Karpas-422 (cell line): ENCODE data around the gene FCRL2. TPM values are rescaled to one million over a fixed set of nuclear protein-coding genes. Genes with fewer than 3 reads are reported as not detected.

Source experiments
- DNase-seq: peaks from one replicate; pipeline ENCODE4 v3.0.0-alpha.2; 2015
- H2AFZ ChIP-seq: fragments of 200-600 bp; sonication (generic); 2 replicates; pipeline ENCODE4 v1.6.1; 2014; ENCODE audit warnings: antibody characterized with exemption, low read length, mixed read lengths
- H3K27ac ChIP-seq: fragments of 200-600 bp; sonication (generic); 2 replicates; pipeline ENCODE4 v1.5.1; 2014; ENCODE audit warnings: mild to moderate bottlenecking, low read length, moderate library complexity
- H3K27me3 ChIP-seq: fragments of 200-600 bp; sonication (generic); 2 replicates; pipeline ENCODE4 v1.6.1; 2014; ENCODE audit warnings: low read length, mixed read lengths
- H3K36me3 ChIP-seq: fragments of 200-600 bp; sonication (generic); 2 replicates; pipeline ENCODE4 v1.6.1; 2014; ENCODE audit warnings: low read length, mixed read lengths; ENCODE audit not compliant: insufficient read depth
- H3K4me1 ChIP-seq: fragments of 200-600 bp; sonication (generic); 2 replicates; pipeline ENCODE4 v1.6.1; 2014; ENCODE audit warnings: mild to moderate bottlenecking, low read length, mixed read lengths
- H3K4me2 ChIP-seq: fragments of 200-600 bp; sonication (generic); 2 replicates; pipeline ENCODE4 v1.6.1; 2014; ENCODE audit warnings: low read length, low read depth, mild to moderate bottlenecking; ENCODE audit not compliant: poor library complexity, severe bottlenecking
- H3K4me3 ChIP-seq: fragments of 200-600 bp; sonication (generic); 2 replicates; pipeline ENCODE4 v1.5.1; 2014; ENCODE audit warnings: mild to moderate bottlenecking, antibody characterized with exemption, low read length, mixed read lengths
- H3K79me2 ChIP-seq: fragments of 200-600 bp; sonication (generic); 2 replicates; pipeline ENCODE4 v1.6.1; 2014; ENCODE audit warnings: mild to moderate bottlenecking, low read length, mixed read lengths
- H3K9ac ChIP-seq: fragments of 200-600 bp; sonication (generic); 2 replicates; pipeline ENCODE4 v1.6.0; 2014; ENCODE audit warnings: low read length
- H3K9me2 ChIP-seq: fragments of 200-600 bp; sonication (generic), shearing (Covaris generic); replicated peaks from 2 replicates; pipeline ENCODE4 v1.6.0; 2014; ENCODE audit warnings: mild to moderate bottlenecking, low read length, moderate library complexity; ENCODE audit not compliant: insufficient read depth
- H3K9me3 ChIP-seq: fragments of 300-700, 200-600 bp; sonication (generic); 2 replicates; pipeline ENCODE4 v1.6.1; 2014; ENCODE audit warnings: low read length, mixed read lengths
- H4K20me1 ChIP-seq: fragments of 200-600 bp; sonication (generic); 2 replicates; pipeline ENCODE4 v1.6.1; 2014; ENCODE audit warnings: mild to moderate bottlenecking, antibody characterized with exemption, low read length, low read depth; ENCODE audit not compliant: insufficient read depth
- total RNA-seq: library from RNA; depleted of rRNA; stranded (reverse); fragments of >200 nt; shearing (Covaris generic); gene quantifications from 2 replicates; pipeline ENCODE4 v1.2.3, GENCODE V29; 2014; ENCODE audit warnings: low replicate concordance

The FCRL2 gene
- total RNA-seq, 1 experiment from 2014 or later = 168 TPM

DNA sequence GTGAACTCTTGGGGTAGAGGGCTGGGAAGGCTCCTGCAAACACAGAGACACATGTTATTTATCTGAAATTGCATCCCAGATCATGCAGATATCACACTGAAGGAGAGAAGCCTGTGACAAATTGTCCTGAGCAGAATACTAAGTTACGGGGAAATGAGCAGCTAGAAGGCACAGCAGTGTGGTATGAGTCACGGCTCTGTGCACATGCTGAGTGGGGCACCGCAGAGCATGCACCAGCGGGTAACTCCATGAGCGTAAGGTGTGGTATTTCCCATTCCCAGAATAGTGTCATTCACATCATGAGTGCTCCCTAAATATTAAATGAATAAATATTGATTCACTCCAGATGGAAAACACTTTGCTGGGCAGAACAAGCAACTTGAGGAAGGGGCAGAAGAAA, 21.3 kb upstream of the FCRL2 start:
- peaks cover 15% of the 10 kb centered on the region; the same call in 1 of the 2 replicates for H3K9me3 ChIP-seq
- no peak overlapping the region for H2AFZ ChIP-seq
- no peaks in the 10 kb centered on the region for H4K20me1 ChIP-seq
- H3K36me3 ChIP-seq = peaks cover 76% of the 10 kb centered on the region
- H3K4me3 ChIP-seq = no peak overlapping the region
- H3K9me2 ChIP-seq = no peaks in the 10 kb centered on the region
- 0 out of 2 replicates have a peak, but pooled peaks cover 4% of the 10 kb centered on the region for H3K79me2 ChIP-seq
- H3K9ac ChIP-seq = peak overlapping the region; percentile 46
- H3K4me2 ChIP-seq = peak overlapping the region; percentile 36
- peaks cover 54% of the 10 kb centered on the region for H3K4me1 ChIP-seq
- peak; percentile 65 for DNase-seq
- peak overlapping the region; percentile 82 for H3K27ac ChIP-seq
- H3K27me3 ChIP-seq = no peaks in the 10 kb centered on the region

DNA sequence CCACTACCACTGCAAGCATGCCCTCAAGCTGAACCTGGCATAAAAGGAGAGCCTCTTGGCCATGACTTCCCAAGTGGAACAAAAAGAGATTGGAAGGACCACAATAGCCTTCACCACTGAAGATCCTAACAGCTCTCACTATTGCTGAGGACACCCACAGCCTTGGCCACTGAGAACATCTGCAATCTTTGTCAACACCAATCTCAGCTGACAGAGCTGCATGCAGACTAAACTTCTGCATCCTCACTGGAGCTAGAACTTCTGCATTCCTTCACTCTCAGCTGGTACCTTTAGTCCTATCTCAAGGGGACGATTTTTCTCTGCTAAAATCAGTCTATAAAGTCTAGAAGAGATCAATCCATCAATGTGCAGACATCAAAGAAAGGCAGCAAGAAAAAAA, 8.3 kb upstream of the FCRL2 start:
- Histone ChIP-seq H3K9me3 (peaks cover 2% of the 10 kb centered on the region; the same call in 1 of the 2 replicates), H3K27ac (peak overlapping the region; percentile 98), H2AFZ (no peak overlapping the region), H4K20me1 (no peaks in the 10 kb centered on the region), H3K79me2 (peaks cover 6% of the 10 kb centered on the region), H3K27me3 (no peaks in the 10 kb centered on the region), H3K9ac (peak overlapping the region; percentile 64), H3K9me2 (no peaks in the 10 kb centered on the region), H3K4me3 (peak overlapping the region; percentile 31; the same call in 1 of the 2 replicates), H3K36me3 (peaks cover 37% of the 10 kb centered on the region), H3K4me2 (peak overlapping the region; percentile 71), H3K4me1 (peaks cover 85% of the 10 kb centered on the region)
- DNase-seq = peak; percentile 87

DNA sequence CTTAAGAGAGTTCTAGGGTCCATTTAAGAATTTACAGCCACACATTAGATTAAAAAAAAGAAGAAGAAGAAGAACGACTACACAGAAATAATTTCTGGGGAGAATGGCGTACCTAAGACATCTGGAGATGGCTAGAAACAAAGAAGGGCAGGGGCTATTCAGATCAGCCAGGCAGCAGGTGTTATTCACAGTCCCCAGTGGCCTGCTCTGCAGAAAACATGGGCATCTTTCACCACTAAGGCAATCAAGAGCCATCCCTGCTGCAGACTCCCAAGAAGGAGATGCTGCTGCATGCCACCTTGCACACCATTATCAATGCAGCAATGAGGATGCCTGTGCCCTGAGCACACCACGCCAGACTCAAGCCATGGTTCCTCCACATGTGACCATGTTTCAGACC, 7.9 kb upstream of the FCRL2 start:
- peak overlapping the region; percentile 71 for H3K4me2 ChIP-seq
- peak overlapping the region; percentile 98 for H3K27ac ChIP-seq
- H3K27me3 ChIP-seq = no peaks in the 10 kb centered on the region

DNA sequence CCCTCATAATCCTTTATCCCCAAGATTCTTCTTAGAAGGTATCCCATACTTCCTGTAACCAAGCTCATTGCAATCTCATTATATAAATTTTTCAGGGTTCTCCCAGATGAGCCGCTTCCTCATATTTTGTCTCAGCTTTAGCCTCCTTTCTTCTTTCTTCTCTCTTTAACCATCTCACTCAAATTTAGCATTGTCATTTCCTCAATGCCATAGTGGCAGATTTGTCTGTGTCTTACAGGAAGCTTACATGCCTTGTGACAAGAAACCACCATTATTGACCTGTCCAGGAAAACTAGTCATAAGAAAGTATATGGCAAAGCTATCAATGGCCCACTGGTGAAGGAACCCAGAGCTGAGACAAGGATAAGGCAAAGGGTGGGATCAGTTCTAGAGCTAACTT, 6.0 kb upstream of the FCRL2 start:
- H3K4me3 ChIP-seq = peak overlapping the region; percentile 27; the same call in 1 of the 2 replicates
- H2AFZ ChIP-seq = no peak overlapping the region
- H3K36me3 ChIP-seq = peaks cover 17% of the 10 kb centered on the region
- H3K9me2 ChIP-seq = no peaks in the 10 kb centered on the region
- no peaks in the 10 kb centered on the region for H4K20me1 ChIP-seq
- no peaks in the 10 kb centered on the region for H3K27me3 ChIP-seq
- peaks cover 98% of the 10 kb centered on the region for H3K4me1 ChIP-seq
- peak overlapping the region; percentile 46 for H3K9ac ChIP-seq
- H3K79me2 ChIP-seq = peaks cover 9% of the 10 kb centered on the region; the same call in 1 of the 2 replicates
- peak; percentile 73 for DNase-seq
- H3K4me2 ChIP-seq = peak overlapping the region; percentile 67
- H3K27ac ChIP-seq = peak overlapping the region; percentile 98
- H3K9me3 ChIP-seq = no peaks in the 10 kb centered on the region

More for the DNA sequence above, 7.9 kb upstream of the FCRL2 start:
- H3K9ac ChIP-seq = peak overlapping the region; percentile 64
- DNase-seq = peak; percentile 88
- H3K36me3 ChIP-seq = peaks cover 34% of the 10 kb centered on the region
- peak overlapping the region; percentile 39 for H3K4me3 ChIP-seq
- no peaks in the 10 kb centered on the region for H4K20me1 ChIP-seq
- H3K4me1 ChIP-seq = peaks cover 87% of the 10 kb centered on the region
- no peaks in the 10 kb centered on the region for H3K9me2 ChIP-seq
- H3K79me2 ChIP-seq = peaks cover 6% of the 10 kb centered on the region
- H3K9me3 ChIP-seq = no peaks in the 10 kb centered on the region
- H2AFZ ChIP-seq = no peak overlapping the region

DNA sequence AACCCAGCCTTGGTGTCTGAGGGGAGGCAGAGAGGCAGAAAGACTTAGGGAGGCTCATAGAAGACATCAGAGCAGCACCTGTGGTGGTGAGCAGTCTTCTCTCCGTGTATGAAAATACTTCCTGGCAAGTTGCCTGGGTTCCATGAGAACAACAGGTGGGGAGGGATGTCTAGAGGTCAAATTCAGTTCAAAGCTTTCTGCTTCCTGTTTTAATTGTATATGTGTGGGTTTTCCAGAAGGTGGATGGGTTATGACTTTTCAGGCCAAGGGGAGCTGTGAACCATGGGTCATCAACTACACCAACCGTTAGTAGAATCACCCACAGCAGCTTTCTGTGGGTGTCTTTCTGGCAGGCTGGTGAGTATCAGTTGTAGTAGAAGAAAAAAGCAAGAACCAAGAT, 4.1 kb upstream of the FCRL2 start:
- H3K27me3 ChIP-seq = no peaks in the 10 kb centered on the region
- H3K4me2 ChIP-seq = peak overlapping the region; percentile 67
- H3K4me1 ChIP-seq = peaks cover 96% of the 10 kb centered on the region
- no peak overlapping the region for H2AFZ ChIP-seq
- no peaks in the 10 kb centered on the region for H3K9me2 ChIP-seq
- H3K79me2 ChIP-seq = peaks cover 15% of the 10 kb centered on the region
- DNase-seq = peak; percentile 91
- H3K9ac ChIP-seq = peak overlapping the region; percentile 13; the same call in 1 of the 2 replicates
- H3K36me3 ChIP-seq = 0 out of 2 replicates have a peak, but pooled peaks cover 1% of the 10 kb centered on the region
- H3K9me3 ChIP-seq = no peaks in the 10 kb centered on the region
- peak overlapping the region; percentile 98 for H3K27ac ChIP-seq
- H3K4me3 ChIP-seq = no peak overlapping the region
- no peaks in the 10 kb centered on the region for H4K20me1 ChIP-seq

DNA sequence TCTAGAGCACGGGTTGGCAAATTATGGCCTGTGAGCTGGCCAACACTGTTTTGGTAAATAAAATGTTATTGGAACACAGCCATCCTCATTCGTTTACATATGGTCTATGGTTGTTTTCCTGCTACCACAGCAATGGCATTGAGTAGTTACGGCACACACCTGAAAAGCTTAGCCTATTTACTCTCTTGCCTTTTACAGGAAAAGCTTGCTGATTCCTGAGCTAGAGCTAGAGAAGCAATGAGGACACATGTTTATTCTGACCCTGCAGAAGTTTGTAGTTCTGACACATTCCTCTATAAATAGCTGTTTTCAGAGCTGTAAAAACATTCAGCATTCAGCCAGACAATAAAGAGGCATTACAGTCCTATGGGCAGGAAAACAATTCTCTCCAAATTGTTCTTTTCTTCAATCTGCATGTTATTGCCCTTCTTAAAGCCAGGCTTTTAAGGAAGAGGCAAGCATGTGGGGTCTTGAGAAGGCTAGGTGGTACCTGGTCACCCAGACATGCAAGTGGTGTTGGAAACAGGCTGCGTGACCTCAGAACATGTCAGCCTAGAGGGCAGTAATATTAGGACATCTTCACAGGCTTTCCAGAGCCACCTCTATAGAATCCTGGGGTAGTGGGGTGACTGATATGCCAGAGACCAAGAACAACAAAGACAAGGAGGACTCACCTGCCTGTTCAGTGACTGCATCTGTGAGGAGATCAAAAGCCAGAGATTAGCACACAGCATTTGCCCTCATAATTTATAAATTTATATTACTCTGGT, 1.6 kb downstream of the FCRL2 start:
- H4K20me1 ChIP-seq = no peaks in the 10 kb centered on the region
- H3K27me3 ChIP-seq = no peaks in the 10 kb centered on the region
- H3K9me2 ChIP-seq = no peaks in the 10 kb centered on the region
- peak overlapping the region; percentile 98 for H3K27ac ChIP-seq
- peak overlapping the region; percentile 77 for H3K9ac ChIP-seq
- no peak overlapping the region for H2AFZ ChIP-seq
- peaks cover 29% of the 10 kb centered on the region for H3K36me3 ChIP-seq
- no peaks in the 10 kb centered on the region for H3K9me3 ChIP-seq
- peak overlapping the region; percentile 78 for H3K4me2 ChIP-seq
- H3K79me2 ChIP-seq = peaks cover 61% of the 10 kb centered on the region
- peak overlapping the region; percentile 67 for H3K4me3 ChIP-seq
- peaks cover 97% of the 10 kb centered on the region for H3K4me1 ChIP-seq
- peak; percentile 73 for DNase-seq

DNA sequence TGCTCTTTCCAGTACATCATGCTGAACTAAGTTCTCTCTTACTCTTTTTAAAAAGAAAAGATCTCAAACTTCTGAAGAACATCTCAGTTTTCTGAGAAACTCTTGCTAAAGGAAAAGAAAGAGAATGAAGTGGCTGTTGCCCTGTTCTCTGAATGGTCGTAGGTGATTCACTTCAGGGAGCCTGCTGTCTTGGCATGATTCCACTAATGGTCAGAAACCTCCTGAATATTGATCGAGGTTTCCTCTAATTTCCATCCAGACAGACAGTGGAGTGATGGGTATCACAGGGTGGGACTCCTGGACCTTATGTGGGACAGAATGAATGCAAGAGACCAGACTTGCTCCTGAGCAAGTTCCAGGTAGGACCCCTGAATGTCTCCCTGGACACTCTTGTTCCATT, 2.5 kb downstream of the FCRL2 start:
- H3K4me3 ChIP-seq = peak overlapping the region; percentile 67

DNA sequence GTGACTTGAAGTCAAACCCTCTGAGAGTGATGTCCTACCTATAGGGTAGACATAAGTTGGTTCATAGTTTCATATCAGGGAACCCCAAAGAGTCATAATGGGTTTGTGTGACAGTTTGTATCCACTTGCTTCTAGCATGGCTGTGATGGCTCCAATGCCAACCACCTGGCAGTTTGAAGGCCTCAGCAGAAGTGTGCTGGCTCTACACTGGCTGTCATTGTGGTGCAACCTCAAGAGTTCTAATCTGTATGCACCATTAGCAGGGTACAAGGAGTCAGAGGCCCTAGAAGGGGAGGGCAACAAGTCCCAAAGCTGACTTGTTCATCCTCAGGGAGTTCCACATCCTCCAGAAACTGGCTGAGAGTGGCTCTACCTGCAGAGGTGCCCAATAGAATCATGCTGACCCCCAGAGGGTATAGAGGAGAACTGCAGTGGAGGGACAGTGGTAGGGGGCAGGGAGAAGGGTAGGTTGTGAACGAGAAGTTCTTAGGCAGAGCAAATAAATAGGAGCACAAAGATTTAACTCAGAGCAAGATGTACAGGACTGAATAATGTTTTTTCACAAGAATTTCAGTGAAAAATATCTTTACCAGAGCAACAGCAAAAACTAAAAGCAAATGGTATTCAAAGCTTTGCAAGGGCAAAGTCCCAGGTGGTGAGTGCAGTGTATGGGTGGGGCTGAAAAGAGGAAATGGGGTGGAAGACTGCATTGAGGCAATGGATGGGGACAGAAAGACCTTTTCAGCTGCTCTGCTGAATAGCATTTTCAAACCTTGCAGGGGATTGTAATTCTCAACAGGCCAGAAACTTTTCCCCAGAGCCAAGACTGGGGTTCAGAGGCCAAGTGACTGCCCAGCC, 3.2 kb downstream of the FCRL2 start:
- H3K27me3 ChIP-seq = no peaks in the 10 kb centered on the region
- no peaks in the 10 kb centered on the region for H3K9me2 ChIP-seq
- H3K9me3 ChIP-seq = no peaks in the 10 kb centered on the region
- H3K79me2 ChIP-seq = peaks cover 67% of the 10 kb centered on the region
- peak overlapping the region; percentile 77 for H3K9ac ChIP-seq
- peaks cover 87% of the 10 kb centered on the region for H3K4me1 ChIP-seq
- DNase-seq = peak; percentile 93
- H3K27ac ChIP-seq = peak overlapping the region; percentile 98
- peak overlapping the region; percentile 67 for H3K4me3 ChIP-seq
- peak overlapping the region; percentile 78 for H3K4me2 ChIP-seq
- H2AFZ ChIP-seq = no peak overlapping the region
- H4K20me1 ChIP-seq = no peaks in the 10 kb centered on the region
- peaks cover 42% of the 10 kb centered on the region for H3K36me3 ChIP-seq

More for the DNA sequence above, 2.5 kb downstream of the FCRL2 start:
- no peaks in the 10 kb centered on the region for H3K9me3 ChIP-seq
- H3K79me2 ChIP-seq = peaks cover 66% of the 10 kb centered on the region
- peak overlapping the region; percentile 98 for H3K27ac ChIP-seq
- H3K9ac ChIP-seq = peak overlapping the region; percentile 77
- H3K36me3 ChIP-seq = peaks cover 37% of the 10 kb centered on the region
- no peaks in the 10 kb centered on the region for H3K27me3 ChIP-seq
- H3K4me2 ChIP-seq = peak overlapping the region; percentile 78
- H3K9me2 ChIP-seq = no peaks in the 10 kb centered on the region
- H4K20me1 ChIP-seq = no peaks in the 10 kb centered on the region
- no peak for DNase-seq
- H2AFZ ChIP-seq = no peak overlapping the region
- peaks cover 91% of the 10 kb centered on the region for H3K4me1 ChIP-seq
